ENCODE measurements around the gene ANXA4. TPM values are rescaled to one million over a fixed set of nuclear protein-coding genes. Genes with fewer than 3 reads are reported as not detected.

ANXA4 gene
- total RNA-seq, 1 donor from 2014 or later: 29.1 TPM

DNA sequence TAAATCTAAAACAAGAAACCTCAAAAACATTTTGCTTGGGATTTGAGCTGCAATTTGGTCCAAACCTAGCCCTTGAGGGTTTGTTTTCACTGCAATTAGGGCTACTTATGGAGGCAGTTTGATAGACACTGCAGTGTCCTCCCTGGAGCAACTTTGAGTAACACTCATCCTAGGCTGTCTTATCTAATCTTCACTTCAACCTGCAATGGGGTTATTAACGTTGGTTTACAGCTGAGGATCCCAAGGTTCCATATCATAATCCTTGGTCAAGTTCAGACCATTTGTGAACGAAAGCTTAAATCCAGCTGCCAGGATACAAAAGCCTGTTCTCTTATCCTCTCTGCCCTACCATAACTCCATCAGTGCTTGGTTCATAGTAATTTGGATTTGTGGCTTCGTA lies 2.5 kb downstream of the ANXA4 start:
- no peak for DNase-seq (ENCODE audit: low spot score in 2 of 2)
- Histone ChIP-seq H3K27me3 (no peaks in the 10 kb centered on the region), H3K4me1 (peaks cover 0 to 18% of the 10 kb centered on the region in 2 donors), H3K36me3 (peaks cover 0 to 3% of the 10 kb centered on the region in 2 donors), H3K4me3 (no peak overlapping the region), H3K9me3 (no peaks in the 10 kb centered on the region), H3K27ac (no peak overlapping the region)
- intact Hi-C loops (cut with DNase I): loop anchor here (5.0 kb wide), 1 partner anchor 73 kb away; no protein-coding TSS in a partner anchor
- TF ChIP-seq, protein P1, sequence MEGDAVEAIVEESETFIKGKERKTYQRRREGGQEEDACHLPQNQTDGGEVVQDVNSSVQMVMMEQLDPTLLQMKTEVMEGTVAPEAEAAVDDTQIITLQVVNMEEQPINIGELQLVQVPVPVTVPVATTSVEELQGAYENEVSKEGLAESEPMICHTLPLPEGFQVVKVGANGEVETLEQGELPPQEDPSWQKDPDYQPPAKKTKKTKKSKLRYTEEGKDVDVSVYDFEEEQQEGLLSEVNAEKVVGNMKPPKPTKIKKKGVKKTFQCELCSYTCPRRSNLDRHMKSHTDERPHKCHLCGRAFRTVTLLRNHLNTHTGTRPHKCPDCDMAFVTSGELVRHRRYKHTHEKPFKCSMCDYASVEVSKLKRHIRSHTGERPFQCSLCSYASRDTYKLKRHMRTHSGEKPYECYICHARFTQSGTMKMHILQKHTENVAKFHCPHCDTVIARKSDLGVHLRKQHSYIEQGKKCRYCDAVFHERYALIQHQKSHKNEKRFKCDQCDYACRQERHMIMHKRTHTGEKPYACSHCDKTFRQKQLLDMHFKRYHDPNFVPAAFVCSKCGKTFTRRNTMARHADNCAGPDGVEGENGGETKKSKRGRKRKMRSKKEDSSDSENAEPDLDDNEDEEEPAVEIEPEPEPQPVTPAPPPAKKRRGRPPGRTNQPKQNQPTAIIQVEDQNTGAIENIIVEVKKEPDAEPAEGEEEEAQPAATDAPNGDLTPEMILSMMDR (IDR thresholded peaks at IDR 0.05): no peak

DNA sequence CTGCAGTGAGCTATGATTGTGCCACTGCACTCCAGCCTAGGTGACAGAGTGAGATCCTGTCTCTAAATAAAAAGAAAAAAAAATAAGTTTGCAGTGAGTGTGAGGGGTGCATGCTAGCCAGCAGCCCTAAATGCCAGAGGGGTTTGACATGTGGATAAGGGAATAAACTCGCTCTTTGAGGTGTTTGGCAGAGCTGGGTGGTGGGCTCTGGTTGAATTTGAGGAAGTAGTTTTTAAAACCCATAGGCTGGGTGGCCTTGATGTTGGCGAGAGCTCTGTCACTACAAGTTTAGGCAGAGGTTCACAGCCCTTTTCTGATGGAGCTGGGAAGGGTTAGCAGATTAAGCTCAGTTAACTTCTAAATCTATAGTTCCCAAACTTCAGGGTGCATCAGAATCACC lies 3.1 kb downstream of the ANXA4 start:
- Histone ChIP-seq H3K27ac (no peak overlapping the region), H3K36me3 (peaks cover 0 to 3% of the 10 kb centered on the region in 2 donors), H3K9me3 (no peaks in the 10 kb centered on the region), H3K4me1 (peaks cover 0 to 18% of the 10 kb centered on the region in 2 donors), H3K27me3 (no peaks in the 10 kb centered on the region), H3K4me3 (no peak overlapping the region)
- TF ChIP-seq, protein P1 (IDR thresholded peaks at IDR 0.05): no peak
- DNase-seq (ENCODE audit: low spot score in 2 of 2): no peak
- intact Hi-C loops (cut with DNase I): no loop called here

GRCh38 chr2:69750246-69750645 lies 8.3 kb downstream of the ANXA4 start:
- Histone ChIP-seq H3K27ac (no peak overlapping the region), H3K4me3 (no peak overlapping the region), H3K36me3 (peaks cover 0 to 3% of the 10 kb centered on the region in 2 donors), H3K27me3 (no peaks in the 10 kb centered on the region), H3K4me1 (peaks cover 3 to 9% of the 10 kb centered on the region in 2 donors), H3K9me3 (no peaks in the 10 kb centered on the region)
- intact Hi-C loops (cut with DNase I): no loop called here
- DNase-seq (ENCODE audit: low spot score in 2 of 2): no peak
- TF ChIP-seq, protein P1 (IDR thresholded peaks at IDR 0.05): no peak

- peaks cover 0 to 11% of the 10 kb centered on the region in 2 donors for H3K36me3 ChIP-seq
- H3K27ac ChIP-seq: peak overlapping the region; percentile 52 to 56
- H3K9me3 ChIP-seq: no peaks in the 10 kb centered on the region
- no peak for DNase-seq (ENCODE audit: low spot score in 2 of 2)
- intact Hi-C loops (cut with DNase I): no loop called here
- no peak overlapping the region for H3K4me3 ChIP-seq
- H3K4me1 ChIP-seq: peaks cover 3 to 20% of the 10 kb centered on the region in 2 donors
- TF ChIP-seq, protein P1 (IDR thresholded peaks at IDR 0.05): no peak
- H3K27me3 ChIP-seq: no peaks in the 10 kb centered on the region
These were observed 11.9 kb downstream of the ANXA4 start for GRCh38 chr2:69753659-69754363.

DNA sequence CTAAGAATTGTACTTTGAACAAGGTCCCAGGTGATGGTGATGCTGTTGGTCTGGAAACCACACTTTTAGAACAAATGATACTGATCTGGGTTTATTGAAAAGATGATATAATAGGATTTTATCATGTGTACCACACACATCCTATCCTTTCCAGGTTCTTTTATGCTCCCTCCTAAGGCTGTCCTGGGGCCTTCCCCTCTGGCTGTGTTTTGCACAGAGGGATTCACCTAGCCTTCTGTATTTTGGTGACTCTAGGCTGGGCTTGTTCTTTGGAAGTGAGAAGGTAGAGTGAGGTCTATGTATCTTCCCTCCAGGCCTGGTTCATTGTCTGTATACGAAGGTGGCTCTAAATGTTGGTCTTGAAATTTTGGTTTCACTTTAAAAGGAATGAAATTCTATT lies 12.7 kb downstream of the ANXA4 start:
- Histone ChIP-seq H3K36me3 (peaks cover 0 to 11% of the 10 kb centered on the region in 2 donors), H3K4me3 (peak overlapping the region in 1 of 2 donors; percentile 23), H3K9me3 (no peaks in the 10 kb centered on the region), H3K4me1 (peaks cover 3 to 18% of the 10 kb centered on the region in 2 donors), H3K27ac (peak overlapping the region; percentile 54 to 56), H3K27me3 (no peaks in the 10 kb centered on the region)
- DNase-seq (ENCODE audit: low spot score in 2 of 2): no peak
- TF ChIP-seq, protein P1 (IDR thresholded peaks at IDR 0.05): no peak
- intact Hi-C loops (cut with DNase I): no loop called here
